ENCODE results near the gene RAD50.

DNA sequence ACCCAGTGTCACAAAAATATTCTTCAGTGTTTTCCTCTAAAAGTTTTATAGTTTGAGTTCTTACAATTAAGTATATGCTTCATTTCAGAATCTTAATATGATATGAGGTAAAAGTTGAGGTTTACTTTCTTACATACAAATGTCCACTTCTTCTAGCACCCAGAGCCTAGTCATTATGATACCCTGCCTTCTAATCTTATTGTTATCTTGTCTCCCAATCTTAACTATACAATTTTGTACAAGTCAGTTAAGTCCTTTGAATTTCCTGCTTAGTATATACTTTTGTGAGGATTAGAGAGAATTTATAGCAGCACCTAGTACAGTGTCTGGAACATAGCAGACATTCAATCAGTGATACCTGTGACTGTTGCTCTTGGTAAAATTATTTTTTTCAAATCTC, 29.3 kb downstream of the RAD50 start:
- TF ChIP-seq, protein P1, sequence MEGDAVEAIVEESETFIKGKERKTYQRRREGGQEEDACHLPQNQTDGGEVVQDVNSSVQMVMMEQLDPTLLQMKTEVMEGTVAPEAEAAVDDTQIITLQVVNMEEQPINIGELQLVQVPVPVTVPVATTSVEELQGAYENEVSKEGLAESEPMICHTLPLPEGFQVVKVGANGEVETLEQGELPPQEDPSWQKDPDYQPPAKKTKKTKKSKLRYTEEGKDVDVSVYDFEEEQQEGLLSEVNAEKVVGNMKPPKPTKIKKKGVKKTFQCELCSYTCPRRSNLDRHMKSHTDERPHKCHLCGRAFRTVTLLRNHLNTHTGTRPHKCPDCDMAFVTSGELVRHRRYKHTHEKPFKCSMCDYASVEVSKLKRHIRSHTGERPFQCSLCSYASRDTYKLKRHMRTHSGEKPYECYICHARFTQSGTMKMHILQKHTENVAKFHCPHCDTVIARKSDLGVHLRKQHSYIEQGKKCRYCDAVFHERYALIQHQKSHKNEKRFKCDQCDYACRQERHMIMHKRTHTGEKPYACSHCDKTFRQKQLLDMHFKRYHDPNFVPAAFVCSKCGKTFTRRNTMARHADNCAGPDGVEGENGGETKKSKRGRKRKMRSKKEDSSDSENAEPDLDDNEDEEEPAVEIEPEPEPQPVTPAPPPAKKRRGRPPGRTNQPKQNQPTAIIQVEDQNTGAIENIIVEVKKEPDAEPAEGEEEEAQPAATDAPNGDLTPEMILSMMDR (IDR thresholded peaks at IDR 0.05) = no peak
- TF ChIP-seq EP300 (IDR thresholded peaks at IDR 0.05) = no peak
